ENCODE measurements around the gene CELSR1.

The CELSR1 gene

GRCh38 chr22:46457502-46458488 is 79.6 kb downstream of the CELSR1 start:
- DNase-seq = no peak

DNA sequence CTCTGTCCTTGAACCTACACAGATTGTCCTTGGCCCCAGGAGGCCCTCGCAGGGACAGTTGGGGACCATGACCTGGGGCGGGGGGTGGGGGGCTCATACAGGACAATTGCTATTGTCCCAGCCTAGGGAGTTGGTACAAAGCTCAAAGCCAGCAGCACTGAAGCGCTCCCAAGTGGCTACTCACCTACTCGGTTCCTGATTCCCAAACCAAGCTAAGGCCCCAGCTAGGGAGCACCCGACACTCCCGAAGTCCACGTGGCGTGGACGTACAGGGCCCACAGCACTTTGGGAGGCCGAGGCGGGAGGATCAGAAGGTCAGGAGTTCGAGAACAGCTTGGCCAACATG is 80.6 kb downstream of the CELSR1 start:
- no peak for DNase-seq

DNA sequence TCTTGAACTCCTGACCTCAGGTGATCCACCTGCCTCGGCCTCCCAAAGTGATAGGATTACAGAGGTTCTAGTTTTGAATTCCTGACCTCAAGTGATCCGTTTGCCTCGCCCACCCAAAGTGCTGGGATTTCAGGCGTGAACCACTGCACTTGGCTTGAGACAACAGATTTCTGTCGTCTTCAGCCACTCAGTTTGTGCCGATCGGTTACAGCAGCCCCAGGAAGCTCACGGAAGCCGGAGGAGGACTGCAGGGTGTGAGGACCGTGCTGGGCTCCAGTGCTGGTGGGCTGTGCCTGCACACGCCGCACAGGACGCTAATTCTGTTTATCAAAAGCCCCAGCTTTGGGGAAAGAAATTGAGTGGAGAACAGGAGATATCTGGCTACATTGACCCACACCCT is 82.0 kb downstream of the CELSR1 start:
- no peak for DNase-seq

DNA sequence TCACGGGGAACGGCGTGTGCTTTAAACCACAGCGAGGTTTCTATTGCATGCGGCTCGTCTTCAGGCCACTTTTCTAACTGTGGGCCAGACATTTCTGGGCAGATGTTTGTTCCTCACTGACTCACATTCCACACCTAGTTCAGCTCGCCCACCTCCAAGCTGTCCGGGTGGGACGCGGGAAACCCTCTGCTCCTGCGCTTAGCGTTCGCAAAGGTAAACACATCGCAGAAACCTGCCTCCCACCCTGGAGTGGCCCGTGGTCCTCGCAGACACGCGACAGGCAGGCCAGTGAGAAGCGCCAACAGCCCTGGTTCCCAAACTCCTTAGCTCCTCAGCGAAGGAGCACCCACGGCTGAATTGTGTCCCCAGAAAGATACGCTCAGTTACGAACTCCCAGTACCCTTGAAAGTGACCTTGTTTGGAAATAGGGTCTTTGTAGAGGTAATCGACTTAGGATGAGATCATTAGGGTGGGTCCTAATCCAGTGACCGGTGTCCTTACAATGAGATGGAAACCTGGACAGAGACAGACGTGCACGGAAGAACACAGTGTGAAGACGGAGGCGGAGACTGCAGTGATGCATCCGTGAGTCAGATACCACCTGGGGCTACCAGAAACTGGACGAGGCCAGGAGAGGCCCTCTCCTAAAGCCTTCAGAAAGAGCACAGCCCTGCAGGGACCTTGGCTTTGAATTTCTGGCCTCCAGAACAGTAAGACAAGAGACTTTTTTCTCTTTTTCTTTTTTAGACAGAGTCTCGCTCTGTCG is 82.7 kb downstream of the CELSR1 start:
- no peak for DNase-seq

GRCh38 chr22:46453829-46454503 is 83.5 kb downstream of the CELSR1 start:
- no peak for DNase-seq

- DNase-seq = no peak
Measured at GRCh38 chr22:46453006-46453828, 84.2 kb downstream of the CELSR1 start.

DNA sequence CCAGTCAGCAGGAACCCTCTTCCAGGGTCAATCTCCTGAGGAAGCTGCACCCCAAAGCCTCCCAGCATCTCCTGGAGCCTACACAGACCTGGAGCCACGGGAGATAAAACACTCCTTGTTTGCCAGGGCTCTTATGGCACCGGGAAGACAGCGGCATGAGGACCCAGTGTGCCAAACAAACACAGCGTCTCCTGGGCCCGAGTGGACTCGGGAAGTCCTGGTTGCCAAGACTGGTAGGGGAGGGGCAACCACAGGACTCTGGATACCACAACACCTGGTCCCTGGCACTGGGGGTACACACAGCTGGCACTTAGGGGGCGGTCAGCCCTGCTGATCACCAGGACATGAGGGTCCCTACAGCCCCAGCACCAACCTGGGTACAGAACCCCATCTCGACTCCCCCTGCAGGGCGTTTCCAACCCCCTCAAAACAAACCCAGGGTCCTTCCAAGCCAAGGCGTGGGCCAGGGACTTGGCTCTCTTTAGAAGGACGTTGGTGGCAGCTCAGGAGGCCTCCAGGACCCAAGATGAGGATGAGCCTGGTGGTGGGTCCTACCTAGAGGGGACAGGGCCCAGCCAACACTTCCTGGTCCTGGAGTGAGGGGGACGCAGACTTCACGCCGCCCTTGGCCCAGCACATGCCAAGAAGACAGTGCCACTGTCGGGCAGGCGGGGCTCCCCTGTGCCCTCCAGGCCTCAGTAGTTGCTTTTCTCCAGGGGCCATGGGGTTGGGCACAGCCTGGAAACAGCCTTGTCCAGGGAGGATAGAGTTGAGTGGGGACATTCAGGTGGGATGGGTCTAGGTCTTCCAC is 85.0 kb downstream of the CELSR1 start:
- no peak for DNase-seq

GRCh38 chr22:46451741-46452140 is 85.7 kb downstream of the CELSR1 start:
- DNase-seq = no peak

- no peak for DNase-seq
Measured at GRCh38 chr22:46450931-46451561, 86.4 kb downstream of the CELSR1 start.

- no peak for DNase-seq
Measured at GRCh38 chr22:46449974-46450745, 87.3 kb downstream of the CELSR1 start.

DNA sequence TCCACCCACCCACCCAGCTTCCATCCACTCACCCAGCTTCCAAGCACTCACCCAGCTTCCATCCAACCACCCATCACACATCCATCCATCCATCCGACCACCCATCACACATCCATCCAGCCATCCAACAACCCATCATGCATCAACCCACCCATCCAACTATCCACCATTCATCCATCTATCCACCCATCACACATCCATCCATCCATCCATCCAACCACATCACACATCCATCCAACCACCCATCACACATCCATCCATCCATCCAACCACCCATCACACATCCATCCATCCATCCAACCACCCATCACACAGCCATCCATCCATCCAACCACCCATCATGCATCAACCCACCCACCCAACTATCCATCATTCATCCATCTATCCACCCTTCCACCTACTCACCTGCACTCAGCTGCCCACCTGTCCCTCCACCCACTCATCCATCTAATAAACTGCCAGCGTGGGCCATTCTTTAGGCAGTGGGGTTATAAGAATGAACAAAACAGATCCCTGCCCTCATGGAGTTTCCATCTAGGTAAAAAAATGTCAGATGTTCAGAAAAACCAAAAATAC is 88.2 kb downstream of the CELSR1 start:
- no peak for DNase-seq

- no peak for DNase-seq
Measured at GRCh38 chr22:46448333-46448732, 89.1 kb downstream of the CELSR1 start.

DNA sequence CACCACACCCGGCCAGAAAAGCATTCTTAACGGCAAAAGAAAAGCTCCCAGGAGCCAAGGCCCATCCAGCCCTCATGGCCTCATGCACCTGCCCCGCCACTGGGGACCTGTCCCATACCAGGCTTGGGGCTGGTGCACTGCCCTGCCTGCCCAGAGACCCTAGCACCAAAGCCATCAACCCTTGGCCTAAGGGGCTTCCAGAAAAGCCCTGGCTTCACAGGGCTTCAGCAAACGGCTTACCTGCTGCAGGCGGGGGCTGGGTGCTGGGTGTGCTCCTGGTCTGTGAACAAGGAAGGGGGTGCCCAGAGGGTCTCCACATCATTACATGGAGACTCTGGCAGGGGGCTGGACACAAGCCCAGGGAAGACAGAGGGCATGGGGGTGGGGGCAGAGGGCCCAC is 89.5 kb downstream of the CELSR1 start:
- no peak for DNase-seq

- no peak for DNase-seq
Measured at GRCh38 chr22:46446799-46447198, 90.6 kb downstream of the CELSR1 start.

GRCh38 chr22:46445771-46446420 is 91.5 kb downstream of the CELSR1 start:
- DNase-seq = no peak

DNA sequence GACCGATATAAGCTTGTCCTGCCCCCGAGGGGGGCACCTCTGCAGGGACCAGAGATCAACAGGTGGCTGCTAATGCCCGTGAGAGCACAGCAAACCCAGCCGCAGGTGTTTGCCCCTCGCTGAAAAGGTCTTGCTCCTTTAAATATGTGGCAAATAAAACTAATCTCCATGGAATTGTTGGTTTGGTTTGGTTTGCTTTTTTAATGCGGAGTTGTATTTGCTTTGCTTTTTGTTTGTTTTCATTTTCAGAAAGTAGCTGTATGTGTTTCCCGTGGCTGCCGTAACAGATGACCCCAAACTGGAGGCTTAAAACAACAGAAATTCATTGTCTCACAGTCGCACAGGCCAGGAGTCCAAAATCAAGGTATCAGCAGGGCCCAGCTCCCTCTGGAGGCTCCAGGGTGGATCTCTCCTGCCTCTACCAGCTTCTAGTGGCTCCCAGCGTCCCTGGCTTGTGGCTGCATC is 93.0 kb downstream of the CELSR1 start:
- no peak for DNase-seq

- no peak for DNase-seq
Measured at GRCh38 chr22:46443850-46444389, 93.5 kb downstream of the CELSR1 start.

DNA sequence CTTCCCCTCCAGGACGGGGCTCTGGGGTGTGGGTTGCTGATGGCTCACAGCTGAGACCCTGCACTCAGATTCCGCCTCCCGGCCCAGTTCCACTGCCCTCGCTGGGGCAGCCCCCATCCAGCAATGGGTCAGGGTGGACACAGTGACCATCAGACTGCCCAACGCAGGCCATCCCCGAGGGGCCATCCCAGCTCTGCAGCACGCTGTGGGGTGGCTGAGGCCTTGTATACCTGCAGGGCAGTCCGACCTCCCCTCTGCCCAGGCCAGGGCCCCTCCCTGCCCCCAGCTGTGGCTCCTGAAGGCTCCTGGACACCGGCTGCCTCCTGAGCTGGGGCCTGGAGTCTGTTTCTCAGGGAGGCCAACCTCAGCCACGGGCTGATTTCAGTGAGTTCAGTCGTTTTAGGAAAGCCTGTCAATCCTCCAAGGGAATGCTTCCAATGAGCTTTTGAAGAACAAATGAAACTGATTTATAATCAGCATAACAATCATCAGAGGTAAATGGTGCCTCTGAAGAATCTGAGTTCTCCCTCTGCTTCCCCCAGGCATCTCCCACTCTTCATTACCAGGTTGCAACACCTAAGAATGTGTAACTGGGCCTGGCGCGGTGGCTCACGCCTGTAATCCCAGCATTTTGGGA is 95.1 kb downstream of the CELSR1 start:
- no peak for DNase-seq
